22Rv1 (cell line): ENCODE measurements around the gene FBXL3.

ENCODE experiments used
- CTCF ChIP-seq: fragments of 450-650 bp; IDR thresholded peaks from 2 replicates; pipeline ENCODE4 v1.5.1; 2017; ENCODE audit warnings: mild to moderate bottlenecking
- ZFX ChIP-seq: fragments of 450-650 bp; IDR thresholded peaks from 2 replicates; pipeline ENCODE4 v1.6.1; 2017; ENCODE audit warnings: antibody characterized with exemption, borderline replicate concordance

GRCh38 chr13:77031656-77032243, 4.8 kb upstream of the FBXL3 start:
- no peak for TF ChIP-seq CTCF
- TF ChIP-seq ZFX, result no peak
